IMR-90 (cell line): Measurements from ENCODE around the gene OGFOD2. TPM values are rescaled to one million over a fixed set of nuclear protein-coding genes. Genes with fewer than 3 reads are reported as not detected.

Experiments used
- ATAC-seq: fragments of 200-7000 bp; cut with Tn5 transposase; 2 replicates; pipeline ENCODE4 v1.9.1; 2020; ENCODE audit warnings: low read depth, mild to moderate bottlenecking, moderate library complexity
- BruUV-seq: library from RNA; stranded (reverse); fragments of 400-500 nt; replicated peaks from 2 replicates; lab custom pipeline; 2021; lab: Mats Ljungman, UMichigan
- CTCF ChIA-PET: fragments of 300-600 bp; formaldehyde crosslinking; extraction: SDS; loops from one replicate; lab custom pipeline; 2021; ENCODE audit warnings: antibody characterized with exemption; lab: Yijun Ruan, JAX
- POLR2A ChIA-PET: fragments of 300-600 bp; sonication (Branson Sonifier 250); formaldehyde crosslinking; loops from one replicate; lab custom pipeline; 2022; ENCODE audit warnings: antibody characterized with exemption; ENCODE audit not compliant: unreplicated experiment; lab: Charles Lee
- DNase-seq: peaks from one replicate; pipeline ENCODE4 v3.0.0; 2013
- H2AFZ ChIP-seq: replicated peaks from 2 replicates; pipeline ENCODE3; 2013; ENCODE audit warnings: low read length, mild to moderate bottlenecking; ENCODE audit not compliant: poor library complexity
- H2AK5ac ChIP-seq: 2 replicates; pipeline ENCODE4 v1.6.1; 2013; ENCODE audit warnings: low read depth, low read length, inconsistent platforms
- H2AK9ac ChIP-seq: replicated peaks from 2 replicates; pipeline ENCODE3; 2013; ENCODE audit warnings: mild to moderate bottlenecking, low read depth, low read length, moderate library complexity; ENCODE audit not compliant: poor library complexity
- H2BK120ac ChIP-seq: 2 replicates; pipeline ENCODE4 v1.6.1; 2013; ENCODE audit warnings: low read depth, low read length, inconsistent platforms
- H2BK15ac ChIP-seq: 3 replicates; pipeline ENCODE4 v1.6.1; 2013; ENCODE audit warnings: low read depth, low read length, inconsistent platforms
- H2BK20ac ChIP-seq: 2 replicates; pipeline ENCODE4 v1.6.1; 2013; ENCODE audit warnings: low read depth, mild to moderate bottlenecking, inconsistent platforms, low read length, moderate library complexity
- H2BK5ac ChIP-seq: 2 replicates; pipeline ENCODE4 v1.6.1; 2013; ENCODE audit warnings: mild to moderate bottlenecking, low read depth, low read length, inconsistent platforms; ENCODE audit not compliant: poor library complexity, severe bottlenecking
- H3K14ac ChIP-seq: replicated peaks from 2 replicates; pipeline ENCODE4 v1.6.1; 2013; ENCODE audit warnings: low read depth, low read length, inconsistent platforms
- H3K18ac ChIP-seq: 2 replicates; pipeline ENCODE4 v1.6.1; 2013; ENCODE audit warnings: low read depth, low read length, control low read depth
- H3K23ac ChIP-seq: 2 replicates; pipeline ENCODE4 v1.6.1; 2013; ENCODE audit warnings: low read depth, low read length, inconsistent platforms
- H3K27ac ChIP-seq: 2 replicates; pipeline ENCODE4 v1.5.1; 2013; ENCODE audit warnings: mild to moderate bottlenecking, control low read depth, low read length; ENCODE audit not compliant: insufficient read depth
- H3K27me3 ChIP-seq: 2 replicates; pipeline ENCODE4 v1.6.1; 2013; ENCODE audit warnings: low read length; ENCODE audit not compliant: control insufficient read depth, insufficient read depth
- H3K36me3 ChIP-seq: 2 replicates; pipeline ENCODE4 v1.6.1; 2013; ENCODE audit warnings: low read length, mixed read lengths; ENCODE audit not compliant: control insufficient read depth, insufficient read depth
- H3K4ac ChIP-seq: 2 replicates; pipeline ENCODE4 v1.6.1; 2013; ENCODE audit warnings: low read depth, low read length, inconsistent platforms
- H3K4me1 ChIP-seq: 2 replicates; pipeline ENCODE4 v1.6.1; 2013; ENCODE audit warnings: low read length, mixed read lengths; ENCODE audit not compliant: control insufficient read depth, insufficient read depth
- H3K4me2 ChIP-seq: 2 replicates; pipeline ENCODE4 v1.6.1; 2013; ENCODE audit warnings: low read depth, mild to moderate bottlenecking, control low read depth, low read length, moderate library complexity
- H3K4me3 ChIP-seq: 2 replicates; pipeline ENCODE4 v1.5.1; 2013; ENCODE audit warnings: low read depth, mild to moderate bottlenecking, control low read depth, low read length, moderate library complexity; ENCODE audit not compliant: insufficient read depth
- H3K56ac ChIP-seq: 2 replicates; pipeline ENCODE4 v1.6.1; 2013; ENCODE audit warnings: low read length, inconsistent platforms; ENCODE audit not compliant: insufficient read depth; ENCODE audit errors: extremely low read depth
- H3K79me1 ChIP-seq, 2 experiments: 2 replicates each; pipeline ENCODE4 v1.6.1; 2013; ENCODE audit warnings: low read length in 2 of 2, inconsistent platforms in 1 of 2, low read depth in 1 of 2
- H3K9ac ChIP-seq: 2 replicates; pipeline ENCODE4 v1.6.1; 2013; ENCODE audit warnings: low read depth, low read length, control low read depth
- H3K9me1 ChIP-seq: 2 replicates; pipeline ENCODE4 v1.6.1; 2013; ENCODE audit warnings: low read length, inconsistent platforms; ENCODE audit not compliant: insufficient read depth
- H3K9me3 ChIP-seq: 2 replicates; pipeline ENCODE4 v1.6.1; 2013; ENCODE audit warnings: low read length; ENCODE audit not compliant: control insufficient read depth, insufficient read depth
- H4K20me1 ChIP-seq: 2 replicates; pipeline ENCODE4 v1.6.1; 2013; ENCODE audit warnings: low read length, inconsistent platforms; ENCODE audit not compliant: insufficient read depth
- H4K5ac ChIP-seq: 2 replicates; pipeline ENCODE4 v1.6.1; 2013; ENCODE audit warnings: mild to moderate bottlenecking, low read depth, low read length, control low read depth
- H4K8ac ChIP-seq, 2 experiments: 2 replicates each; pipeline ENCODE4 v1.6.1; 2013; ENCODE audit warnings: low read depth in 2 of 2, low read length in 2 of 2, control low read depth in 1 of 2, inconsistent platforms in 1 of 2
- H4K91ac ChIP-seq: 2 replicates; pipeline ENCODE4 v1.6.1; 2013; ENCODE audit warnings: low read depth, low read length, inconsistent platforms; ENCODE audit not compliant: insufficient read depth
- CEBPB ChIP-seq: IDR thresholded peaks from 2 replicates; pipeline ENCODE4 v1.6.1; 2012; ENCODE audit warnings: low read depth, low read length, improper control_type of control experiment
- CHD1 ChIP-seq: IDR thresholded peaks from 2 replicates; pipeline ENCODE4 v1.6.1; 2012; ENCODE audit warnings: low read depth, low read length, improper control_type of control experiment
- CTCF ChIP-seq: conservative IDR thresholded peaks from 2 replicates; pipeline ENCODE4 v1.5.1; 2012; ENCODE audit warnings: mild to moderate bottlenecking, low read depth, low read length, improper control_type of control experiment
- MAFK ChIP-seq: IDR thresholded peaks from 2 replicates; pipeline ENCODE4 v1.6.1; 2012; ENCODE audit warnings: low read depth, low read length, improper control_type of control experiment
- MAZ ChIP-seq: IDR thresholded peaks from 2 replicates; pipeline ENCODE4 v1.6.1; 2012; ENCODE audit warnings: low read depth, mild to moderate bottlenecking, low read length, improper control_type of control experiment, moderate library complexity, borderline replicate concordance
- MXI1 ChIP-seq: IDR thresholded peaks from 2 replicates; pipeline ENCODE4 v1.6.1; 2012; ENCODE audit warnings: low read depth, mild to moderate bottlenecking, low read length, moderate library complexity, borderline replicate concordance
- NFE2L2 ChIP-seq: fragments of 150-350 bp; IDR thresholded peaks from 2 replicates; pipeline ENCODE4 v1.6.1; 2016; ENCODE audit warnings: low read depth, mild to moderate bottlenecking, low read length
- POLR2A ChIP-seq: IDR thresholded peaks from 2 replicates; pipeline ENCODE4 v1.6.1; 2012; ENCODE audit warnings: mild to moderate bottlenecking, low read depth, low read length
- RAD21 ChIP-seq: IDR thresholded peaks from 2 replicates; pipeline ENCODE4 v1.6.1; 2012; ENCODE audit warnings: low read length, improper control_type of control experiment
- RCOR1 ChIP-seq: IDR thresholded peaks from 2 replicates; pipeline ENCODE4 v1.6.1; 2012; ENCODE audit warnings: mild to moderate bottlenecking, low read length, improper control_type of control experiment; ENCODE audit not compliant: insufficient replicate concordance
- SMC3 ChIP-seq: fragments of 150-350 bp; IDR thresholded peaks from 2 replicates; pipeline ENCODE4 v1.6.1; 2016; ENCODE audit warnings: low read depth, mild to moderate bottlenecking, antibody characterized with exemption, low read length, moderate library complexity
- USF2 ChIP-seq: fragments of 150-350 bp; IDR thresholded peaks from 2 replicates; pipeline ENCODE4 v1.6.1; 2017; ENCODE audit warnings: mild to moderate bottlenecking, antibody characterized with exemption, low read length, low read depth
- WGBS, 2 experiments: methylation state at CpG; one replicate each; pipeline versions ENCODE4 v1.1.5 to v1.1.7; 2013; ENCODE audit warnings: missing lambda C conversion rate in 2 of 2; ENCODE audit not compliant: insufficient read length in 1 of 2; ENCODE audit errors: extremely low coverage in 2 of 2; 5-methylcytosine and 5-hydroxymethylcytosine counted together
- dilution Hi-C: fragments of 300-500 bp; cut with HindIII; formaldehyde crosslinking; loops from one replicate; pipeline ENCODE4 v1.14.3; 2018; ENCODE audit warnings: low sequenced_read_pairs; ENCODE audit not compliant: unreplicated experiment
- in situ Hi-C: fragments of 300-500 bp; cut with MboI; formaldehyde crosslinking; loops from 3 replicates; pipeline ENCODE4 v1.14.3; 2019; ENCODE audit warnings: low sequenced_read_pairs, inconsistent platforms, mixed read lengths
- intact Hi-C: fragments of 100-400 bp; cut with micrococcal nuclease; formaldehyde crosslinking; loops from 2 replicates; pipeline ENCODE4 v1.10.0; 2022
- polyA plus RNA-seq, 3 experiments: library from polyadenylated mRNA; depleted of rRNA; stranded (reverse); fragments of >200 nt; gene quantifications; 2 replicates each; pipeline ENCODE4 v1.2.3, GENCODE V29; 2012; ENCODE audit warnings: low replicate concordance in 1 of 3
- total RNA-seq: library from RNA; depleted of rRNA; stranded (reverse); fragments of >200 nt; gene quantifications from 2 replicates; pipeline ENCODE4 v1.2.3, GENCODE V29; 2012

The OGFOD2 gene
- total and polyA plus RNA-seq, 2 of the 4 experiments (the other 2 are of a cell fraction): 4.3 to 18.2 TPM

DNA sequence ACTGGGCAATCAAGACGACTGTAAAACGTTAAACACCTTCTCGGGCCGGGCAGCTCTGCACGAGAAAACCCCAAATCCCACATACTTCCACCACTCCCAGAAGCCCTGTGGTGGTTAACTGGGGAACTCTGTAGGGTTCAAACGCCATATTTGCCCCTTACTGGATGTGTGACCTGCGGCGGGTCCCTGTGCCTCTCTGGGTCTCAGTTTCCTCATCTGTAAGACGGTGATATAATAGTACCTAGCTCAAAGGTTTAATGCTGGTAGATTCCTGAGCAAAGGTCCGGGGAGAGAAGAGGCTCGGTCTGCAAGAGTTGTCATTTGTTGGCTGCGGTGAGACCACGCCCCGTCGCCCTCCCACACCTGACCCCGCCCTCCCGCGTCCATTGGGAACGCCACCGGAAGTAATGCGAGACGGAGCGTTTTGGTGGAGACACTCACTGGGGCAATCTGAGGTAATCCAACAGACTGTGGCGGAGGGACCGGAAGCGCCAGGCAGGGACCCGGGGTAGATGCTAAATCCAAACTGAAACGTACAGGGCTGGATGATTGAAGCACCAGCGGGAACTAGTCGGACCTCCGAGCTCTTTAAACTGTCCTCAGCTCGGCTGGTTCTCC is 661 bp upstream of the OGFOD2 start:
- peaks cover 4% of the 10 kb centered on the region; the same call in 1 of the 2 replicates for H3K36me3 ChIP-seq
- H2BK15ac ChIP-seq: peak overlapping the region; percentile 52; the same call in 1 of the 3 replicates
- H2BK120ac ChIP-seq: peak overlapping the region; percentile 88
- peak overlapping the region; percentile 51 for H3K18ac ChIP-seq
- peak overlapping the region; percentile 96 for H3K14ac ChIP-seq
- peak overlapping the region; percentile 80 for H3K4me2 ChIP-seq
- ATAC-seq (peak; percentile 87), DNase-seq (peak; percentile 98)
- intact Hi-C loops (loop anchor here (2.0 to 10.0 kb wide), 2 partner anchors 176 to 410 kb away; partner anchors contain the start of genes KMT5A and PITPNM2), in situ Hi-C loops (loop anchor here (25.0 kb wide), 1 partner anchor 337 kb away; no protein-coding TSS in a partner anchor), dilution Hi-C loops (no loop called here)
- H4K5ac ChIP-seq: peak overlapping the region; percentile 75
- peak overlapping the region; percentile 96 for H4K91ac ChIP-seq
- peaks cover 7% of the 10 kb centered on the region; the same call in 1 of the 2 replicates for H3K9me1 ChIP-seq
- no TSS peak for BruUV-seq
- H2AFZ ChIP-seq: peak overlapping the region; percentile 98
- peak overlapping the region; percentile 84 for H2BK5ac ChIP-seq
- H3K4ac ChIP-seq: peak overlapping the region; percentile 95
- H2BK20ac ChIP-seq: 0 out of 2 replicates have a peak overlapping the region, but pooled peaks have one; percentile 57
- H3K4me1 ChIP-seq: peaks cover 8% of the 10 kb centered on the region; the same call in 1 of the 2 replicates
- H2AK9ac ChIP-seq: peak overlapping the region; percentile 92
- peak overlapping the region; percentile 85 for H3K9ac ChIP-seq
- H4K8ac ChIP-seq: peak overlapping the region; percentile 75 to 97
- H2AK5ac ChIP-seq: peak overlapping the region; percentile 33; the same call in 1 of the 2 replicates
- H3K27me3 ChIP-seq: no peaks in the 10 kb centered on the region
- peak overlapping the region; percentile 92 for H3K4me3 ChIP-seq
- H3K23ac ChIP-seq: peak overlapping the region; percentile 74
- 0% methylated on average over 17 of the region's 32 CpGs; no CpG with 5 or more reads in 1 of the 2 experiments for WGBS, 2 experiments
- peaks cover 12 to 46% of the 10 kb centered on the region in 2 experiments for H3K79me1 ChIP-seq
- H3K56ac ChIP-seq: peak overlapping the region; percentile 88
- TF ChIP-seq MAFK: no peak
- peak; percentile 58; the same call in 1 of the 2 replicates for TF ChIP-seq USF2
- TF ChIP-seq POLR2A: no peak
- TF ChIP-seq SMC3: no peak
- peak; percentile 83 for TF ChIP-seq CEBPB
- no peak for TF ChIP-seq RAD21
- peak; percentile 94 for TF ChIP-seq MAZ
- TF ChIP-seq CTCF: no peak
- TF ChIP-seq RCOR1: peak; percentile 11
- no peak for TF ChIP-seq NFE2L2
- no peak for TF ChIP-seq CHD1
- TF ChIP-seq MXI1: peak; percentile 51; the same call in 1 of the 2 replicates
- no peaks in the 10 kb centered on the region for H3K9me3 ChIP-seq
- no peaks in the 10 kb centered on the region for H4K20me1 ChIP-seq
- CTCF ChIA-PET: interaction anchor here (1.3 kb wide), 1 partner anchor 264 kb away, joined by 3 read pairs; no protein-coding TSS in a partner anchor
- POLR2A ChIA-PET: interaction anchor here (0.6 to 0.9 kb wide), 2 partner anchors 217 to 391 kb away, joined by 4 to 5 read pairs; no protein-coding TSS in a partner anchor
- H3K27ac ChIP-seq: peak overlapping the region; percentile 89
